Endodermal cell (in vitro differentiated cells): Measurements from ENCODE around the gene OXCT1. TPM values are rescaled to one million over a fixed set of nuclear protein-coding genes. Genes with fewer than 3 reads are reported as not detected.

ENCODE experiments used
- DNase-seq: peaks from one replicate; pipeline ENCODE4 v3.0.0-alpha.2; 2017
- H3K27ac ChIP-seq: 2 replicates; pipeline ENCODE4 v1.5.1; 2013; ENCODE audit warnings: mild to moderate bottlenecking, low read depth, low read length, moderate library complexity
- H3K27me3 ChIP-seq: 2 replicates; pipeline ENCODE4 v1.6.1; 2013; ENCODE audit warnings: mild to moderate bottlenecking, low read length, moderate library complexity; ENCODE audit not compliant: insufficient read depth, control insufficient read depth, poor library complexity, severe bottlenecking
- H3K36me3 ChIP-seq: 2 replicates; pipeline ENCODE4 v1.7.0; 2013; ENCODE audit warnings: mild to moderate bottlenecking, low read length, moderate library complexity; ENCODE audit not compliant: control insufficient read depth, insufficient read depth
- H3K4me1 ChIP-seq: one replicate; pipeline ENCODE4 v1.7.0; 2013; ENCODE audit warnings: low read length; ENCODE audit not compliant: control insufficient read depth, insufficient read depth
- H3K4me3 ChIP-seq: 2 replicates; pipeline ENCODE4 v1.5.1; 2013; ENCODE audit warnings: mild to moderate bottlenecking, low read length, moderate library complexity
- H3K9ac ChIP-seq: 2 replicates; pipeline ENCODE4 v1.6.1; 2013; ENCODE audit warnings: mild to moderate bottlenecking, low read length, moderate library complexity; ENCODE audit not compliant: poor library complexity, severe bottlenecking; ENCODE audit errors: extremely low read depth
- H3K9me3 ChIP-seq: 2 replicates; pipeline ENCODE4 v1.6.1; 2013; ENCODE audit warnings: mild to moderate bottlenecking, low read length, moderate library complexity; ENCODE audit not compliant: control insufficient read depth
- H3K27ac Mint-ChIP-seq: 2 replicates; pipeline ENCODE4 v1.8.0; 2020; ENCODE audit warnings: mixed read lengths
- H3K27me3 Mint-ChIP-seq: 2 replicates; pipeline ENCODE4 v1.8.0; 2021; ENCODE audit warnings: mild to moderate bottlenecking, mixed read lengths; ENCODE audit not compliant: insufficient read depth
- H3K36me3 Mint-ChIP-seq: 2 replicates; pipeline ENCODE4 v1.8.0; 2020; ENCODE audit warnings: low read depth, mixed read lengths
- H3K4me1 Mint-ChIP-seq: 2 replicates; pipeline ENCODE4 v1.8.0; 2020; ENCODE audit warnings: mixed read lengths
- H3K4me3 Mint-ChIP-seq: 2 replicates; pipeline ENCODE4 v1.8.0; 2020; ENCODE audit warnings: mild to moderate bottlenecking, moderate library complexity, mixed read lengths
- H3K9me3 Mint-ChIP-seq: 2 replicates; pipeline ENCODE4 v1.8.0; 2020; ENCODE audit warnings: mild to moderate bottlenecking, mixed read lengths
- WGBS, 2 experiments: methylation state at CpG; one replicate each; pipeline versions ENCODE4 v1.1.5 to v1.1.7; 2013; ENCODE audit warnings: missing lambda C conversion rate in 2 of 2, mixed read lengths in 1 of 2; ENCODE audit not compliant: insufficient coverage in 1 of 2, insufficient read length in 1 of 2; 5-methylcytosine and 5-hydroxymethylcytosine counted together
- total RNA-seq, 2 donors: library from RNA; stranded (reverse); fragmentation: NEBNext Ultra II Directional in 1 of 2; extraction: Animal tissue kit (Norgen Biotek cat#: 25700) in 1 of 2; gene quantifications; 2 replicates in 1 of 2; 3 replicates in 1 of 2; pipeline ENCODE4 v1.2.1, GENCODE V29; 2021
- TF ChIP-seq, protein P1 (sequence below): fragments of 200-600 bp; sonication (generic); conservative IDR thresholded peaks from 2 replicates; pipeline ENCODE4 v1.5.0; 2021; ENCODE audit warnings: antibody characterized with exemption, mild to moderate bottlenecking

OXCT1 gene
- total RNA-seq, 2 donors from 2014 or later: 24.5 to 25.1 TPM

DNA sequence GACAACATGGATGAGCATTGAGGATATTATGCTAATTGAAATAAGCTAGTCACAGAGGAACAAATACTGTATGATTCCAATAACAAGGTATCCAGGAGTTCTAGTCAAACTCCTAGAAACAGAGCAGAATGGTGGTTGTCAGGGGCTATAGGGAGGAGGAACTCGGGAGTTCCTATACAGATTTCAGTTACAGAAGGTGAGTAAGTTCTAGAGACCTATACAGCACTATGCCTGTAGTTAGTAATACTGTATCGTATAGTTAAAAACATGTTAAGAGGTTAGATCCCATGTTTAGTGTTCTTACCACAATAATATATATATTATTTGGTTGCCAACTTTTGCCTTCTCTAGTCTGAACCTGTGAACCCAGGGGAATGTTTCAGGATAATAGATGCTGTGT, 7.9 kb upstream of the OXCT1 start:
- peaks cover 29% of the 10 kb centered on the region for H3K9me3 ChIP-seq
- Mint-ChIP-seq H3K4me3 (no peak overlapping the region), H3K4me1 (peaks cover 20% of the 10 kb centered on the region)

DNA sequence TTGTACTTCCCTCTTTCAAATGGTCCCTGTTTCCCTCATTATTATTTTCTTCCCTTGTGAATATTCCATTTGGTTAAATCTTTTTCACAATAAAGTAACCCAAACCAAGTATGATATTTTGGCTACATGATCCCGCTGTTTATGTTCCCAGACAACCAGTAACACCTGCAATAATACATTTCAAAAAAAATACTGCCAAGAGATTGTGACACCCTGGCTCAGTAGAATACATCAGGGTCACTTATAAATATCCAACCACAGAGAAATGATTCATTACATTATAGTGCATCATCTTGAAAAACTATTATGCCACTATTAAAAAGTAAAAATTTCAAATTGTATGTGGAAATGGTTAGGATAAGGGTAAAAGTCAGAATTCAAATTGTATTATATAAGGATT, 7.2 kb upstream of the OXCT1 start:
- Histone ChIP-seq H3K4me1 (peaks cover 5% of the 10 kb centered on the region), H3K9me3 (peaks cover 29% of the 10 kb centered on the region), H3K27me3 (no peaks in the 10 kb centered on the region), H3K36me3 (no peaks in the 10 kb centered on the region), H3K9ac (no peak overlapping the region), H3K4me3 (no peak overlapping the region), H3K27ac (no peak overlapping the region)
- no peak for DNase-seq
- no peak overlapping the region for H3K4me3 Mint-ChIP-seq
- TF ChIP-seq, protein P1, sequence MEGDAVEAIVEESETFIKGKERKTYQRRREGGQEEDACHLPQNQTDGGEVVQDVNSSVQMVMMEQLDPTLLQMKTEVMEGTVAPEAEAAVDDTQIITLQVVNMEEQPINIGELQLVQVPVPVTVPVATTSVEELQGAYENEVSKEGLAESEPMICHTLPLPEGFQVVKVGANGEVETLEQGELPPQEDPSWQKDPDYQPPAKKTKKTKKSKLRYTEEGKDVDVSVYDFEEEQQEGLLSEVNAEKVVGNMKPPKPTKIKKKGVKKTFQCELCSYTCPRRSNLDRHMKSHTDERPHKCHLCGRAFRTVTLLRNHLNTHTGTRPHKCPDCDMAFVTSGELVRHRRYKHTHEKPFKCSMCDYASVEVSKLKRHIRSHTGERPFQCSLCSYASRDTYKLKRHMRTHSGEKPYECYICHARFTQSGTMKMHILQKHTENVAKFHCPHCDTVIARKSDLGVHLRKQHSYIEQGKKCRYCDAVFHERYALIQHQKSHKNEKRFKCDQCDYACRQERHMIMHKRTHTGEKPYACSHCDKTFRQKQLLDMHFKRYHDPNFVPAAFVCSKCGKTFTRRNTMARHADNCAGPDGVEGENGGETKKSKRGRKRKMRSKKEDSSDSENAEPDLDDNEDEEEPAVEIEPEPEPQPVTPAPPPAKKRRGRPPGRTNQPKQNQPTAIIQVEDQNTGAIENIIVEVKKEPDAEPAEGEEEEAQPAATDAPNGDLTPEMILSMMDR: no peak
- no peaks in the 10 kb centered on the region for H3K36me3 Mint-ChIP-seq
- H3K4me1 Mint-ChIP-seq: peaks cover 19% of the 10 kb centered on the region
- H3K27me3 Mint-ChIP-seq: peaks cover 11% of the 10 kb centered on the region
- peaks cover 12% of the 10 kb centered on the region for H3K9me3 Mint-ChIP-seq
- 88% methylated on average over 1 of the region's 1 CpG; no CpG with 5 or more reads in 1 of the 2 experiments for WGBS, 2 experiments
- no peak overlapping the region for H3K27ac Mint-ChIP-seq

More for the DNA sequence above, 7.9 kb upstream of the OXCT1 start:
- Mint-ChIP-seq H3K36me3 (no peaks in the 10 kb centered on the region), H3K27ac (no peak overlapping the region), H3K9me3 (peaks cover 12% of the 10 kb centered on the region), H3K27me3 (peaks cover 11% of the 10 kb centered on the region)
- H3K4me1 ChIP-seq: peaks cover 5% of the 10 kb centered on the region
- no peak overlapping the region for H3K27ac ChIP-seq
- no peak overlapping the region for H3K9ac ChIP-seq
- no peaks in the 10 kb centered on the region for H3K27me3 ChIP-seq
- 83 to 94% methylated on average over 1 to 2 of the region's 2 CpGs for WGBS, 2 experiments
- TF ChIP-seq, protein P1: no peak
- DNase-seq: no peak
- H3K36me3 ChIP-seq: no peaks in the 10 kb centered on the region
- H3K4me3 ChIP-seq: peak overlapping the region; percentile 26

DNA sequence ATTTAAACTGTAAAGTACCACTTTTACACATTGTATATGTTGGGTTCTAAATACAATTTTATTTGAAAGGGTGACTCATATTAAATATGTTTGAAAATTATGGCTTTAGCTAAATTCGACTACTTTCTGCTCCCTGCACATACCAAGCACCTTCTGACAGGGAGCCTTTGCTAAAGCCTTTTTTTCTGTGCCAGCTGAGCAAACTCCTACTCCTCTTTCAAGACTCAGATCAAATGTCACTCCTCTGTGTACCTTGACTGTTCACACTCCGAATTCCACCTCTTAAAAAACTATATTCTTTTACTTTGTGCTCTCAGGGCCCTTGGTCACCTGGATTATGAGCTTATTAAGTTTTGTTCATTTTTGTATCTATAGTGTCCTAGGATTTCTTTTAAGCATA, 6.5 kb upstream of the OXCT1 start:
- Mint-ChIP-seq H3K27ac (no peak overlapping the region), H3K9me3 (peaks cover 12% of the 10 kb centered on the region), H3K27me3 (peaks cover 16% of the 10 kb centered on the region), H3K4me3 (no peak overlapping the region), H3K4me1 (peaks cover 19% of the 10 kb centered on the region), H3K36me3 (no peaks in the 10 kb centered on the region)
- Histone ChIP-seq H3K9ac (no peak overlapping the region), H3K4me3 (no peak overlapping the region), H3K36me3 (no peaks in the 10 kb centered on the region), H3K4me1 (peaks cover 5% of the 10 kb centered on the region), H3K27ac (no peak overlapping the region), H3K27me3 (peaks cover 7% of the 10 kb centered on the region), H3K9me3 (peaks cover 29% of the 10 kb centered on the region)
- DNase-seq: no peak
- 80 to 83% methylated on average over 1 to 2 of the region's 2 CpGs for WGBS, 2 experiments
- TF ChIP-seq, protein P1: no peak
